GM12872 (cell line): ENCODE data around the gene SSRP1.

Source experiments
- TF ChIP-seq, protein P1 (sequence below): IDR thresholded peaks from 3 replicates; pipeline ENCODE4 v1.5.1; 2011; ENCODE audit warnings: low read depth, mild to moderate bottlenecking, low read length, moderate library complexity; ENCODE audit not compliant: insufficient read depth

The SSRP1 gene

DNA sequence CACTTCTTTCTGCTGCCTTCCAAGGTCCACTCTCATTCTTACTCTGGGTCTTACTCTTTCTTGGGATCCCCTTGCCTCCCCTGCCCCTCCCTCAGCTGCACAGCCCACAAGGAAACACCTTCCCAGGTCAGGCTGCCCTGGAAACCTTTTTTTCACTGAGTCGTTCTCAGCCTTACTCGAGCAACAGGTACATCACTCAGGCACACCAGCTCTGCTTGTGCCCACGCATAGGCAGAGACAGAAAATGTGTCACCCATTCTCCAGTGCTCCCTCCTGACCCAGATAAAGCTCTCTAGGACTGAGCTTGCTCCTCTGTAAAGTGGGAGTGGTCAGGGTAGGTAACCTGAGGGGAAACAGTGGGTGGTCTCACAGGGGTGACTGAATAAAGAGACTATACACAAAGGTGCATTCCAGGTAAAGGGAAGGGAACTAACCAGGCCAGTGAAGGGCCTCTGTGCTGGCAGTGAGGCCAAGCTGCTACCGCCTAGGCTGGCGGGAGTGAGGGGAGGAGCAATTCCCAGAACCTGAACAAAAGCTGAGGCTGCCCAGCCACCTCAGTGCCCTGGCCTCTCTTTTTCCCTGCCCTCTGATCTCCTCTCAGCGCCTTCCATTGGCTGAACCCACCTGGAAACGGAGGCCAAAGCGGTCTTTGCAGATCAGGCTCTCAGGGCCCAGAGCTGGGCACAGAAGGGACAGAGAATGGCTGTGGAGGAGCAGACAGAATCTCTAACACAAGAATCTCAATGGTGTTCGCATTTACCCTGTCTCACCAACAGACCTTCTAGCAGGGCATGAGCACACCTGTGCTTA is 29.4 kb upstream of the SSRP1 start:
- TF ChIP-seq, protein P1, sequence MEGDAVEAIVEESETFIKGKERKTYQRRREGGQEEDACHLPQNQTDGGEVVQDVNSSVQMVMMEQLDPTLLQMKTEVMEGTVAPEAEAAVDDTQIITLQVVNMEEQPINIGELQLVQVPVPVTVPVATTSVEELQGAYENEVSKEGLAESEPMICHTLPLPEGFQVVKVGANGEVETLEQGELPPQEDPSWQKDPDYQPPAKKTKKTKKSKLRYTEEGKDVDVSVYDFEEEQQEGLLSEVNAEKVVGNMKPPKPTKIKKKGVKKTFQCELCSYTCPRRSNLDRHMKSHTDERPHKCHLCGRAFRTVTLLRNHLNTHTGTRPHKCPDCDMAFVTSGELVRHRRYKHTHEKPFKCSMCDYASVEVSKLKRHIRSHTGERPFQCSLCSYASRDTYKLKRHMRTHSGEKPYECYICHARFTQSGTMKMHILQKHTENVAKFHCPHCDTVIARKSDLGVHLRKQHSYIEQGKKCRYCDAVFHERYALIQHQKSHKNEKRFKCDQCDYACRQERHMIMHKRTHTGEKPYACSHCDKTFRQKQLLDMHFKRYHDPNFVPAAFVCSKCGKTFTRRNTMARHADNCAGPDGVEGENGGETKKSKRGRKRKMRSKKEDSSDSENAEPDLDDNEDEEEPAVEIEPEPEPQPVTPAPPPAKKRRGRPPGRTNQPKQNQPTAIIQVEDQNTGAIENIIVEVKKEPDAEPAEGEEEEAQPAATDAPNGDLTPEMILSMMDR = no peak

DNA sequence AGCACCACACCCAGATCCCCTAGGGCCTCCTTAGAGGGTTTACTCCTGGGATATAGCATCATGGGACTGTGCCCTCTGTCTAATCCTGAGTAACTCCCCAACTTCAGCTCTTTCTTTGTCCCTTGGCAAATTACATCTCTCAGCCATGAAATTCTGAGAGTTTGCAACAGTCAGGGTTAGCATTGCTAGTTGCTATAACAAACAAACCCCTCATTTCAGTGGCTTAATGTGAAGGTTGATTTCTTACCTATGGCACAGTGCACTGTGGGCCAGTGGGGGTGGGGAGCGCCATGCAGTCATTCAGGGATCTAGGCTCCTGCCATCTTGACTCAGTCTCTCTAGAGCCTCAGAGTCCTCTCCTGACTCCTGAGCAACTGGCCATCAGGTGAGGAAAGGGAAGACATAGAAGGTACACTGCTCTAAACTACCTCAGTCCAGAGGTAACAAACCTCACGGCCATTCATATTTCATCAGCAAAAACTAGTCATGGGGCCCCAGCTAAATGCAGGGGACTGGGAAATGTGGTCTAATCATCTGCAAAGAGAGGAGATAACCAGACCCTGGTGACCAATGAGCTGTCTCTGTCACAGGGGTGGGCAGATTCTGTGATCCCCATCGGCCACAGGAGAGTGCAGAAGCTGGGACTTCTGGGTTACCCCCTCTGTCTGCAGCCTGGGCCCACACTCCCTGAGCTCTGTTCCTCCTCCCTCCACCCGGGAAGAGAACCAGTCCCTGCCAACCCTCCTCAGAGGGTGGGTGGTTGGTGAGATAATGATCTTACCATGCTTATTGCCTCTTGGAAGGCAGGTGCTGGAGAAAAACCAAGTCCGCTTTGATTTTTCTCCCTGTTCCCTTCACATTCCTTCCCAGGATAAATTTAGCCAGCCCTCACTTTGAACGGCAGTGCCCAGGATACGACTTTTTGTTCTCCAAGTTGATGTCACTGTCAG is 27.7 kb upstream of the SSRP1 start:
- TF ChIP-seq, protein P1 = no peak

DNA sequence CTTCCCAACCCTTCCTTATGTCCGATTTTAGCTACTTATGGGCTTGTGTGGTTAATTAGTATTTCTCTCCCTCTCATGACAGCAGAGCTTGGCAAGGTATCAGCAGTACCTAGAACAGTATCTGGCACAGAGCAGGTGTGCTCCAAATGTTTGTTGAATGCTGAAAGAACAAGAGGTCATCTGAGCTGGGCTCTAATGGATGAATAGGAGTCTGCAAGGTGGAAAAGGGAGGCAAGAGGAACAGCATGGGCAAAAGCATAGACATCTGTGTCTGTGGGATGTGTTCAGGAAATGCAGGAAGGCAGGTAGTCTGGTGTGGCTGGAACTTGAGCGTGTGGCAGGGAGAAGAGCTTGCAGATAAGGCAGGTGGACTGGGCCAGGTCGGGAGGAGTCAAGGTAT is 26.2 kb upstream of the SSRP1 start:
- TF ChIP-seq, protein P1 = no peak

DNA sequence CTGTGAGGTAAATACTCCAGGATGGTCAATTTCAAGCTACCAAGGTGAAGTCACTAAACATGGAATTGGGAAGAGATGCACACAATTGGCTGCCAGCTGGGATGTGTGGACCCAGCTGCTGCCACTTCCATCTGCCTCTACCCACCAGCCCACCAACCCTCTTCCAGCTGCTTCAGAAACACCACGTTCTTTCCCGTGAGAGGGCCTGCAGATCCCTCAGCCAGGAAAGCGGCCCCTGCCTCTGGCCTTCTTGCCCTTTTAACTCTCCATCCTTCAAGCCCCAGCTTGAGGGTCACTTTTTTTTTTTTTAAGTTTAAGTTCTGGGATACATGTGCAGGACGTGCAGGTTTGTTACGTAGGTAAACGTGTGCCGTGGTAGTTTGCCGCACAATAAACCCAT is 25.3 kb upstream of the SSRP1 start:
- TF ChIP-seq, protein P1 = no peak

DNA sequence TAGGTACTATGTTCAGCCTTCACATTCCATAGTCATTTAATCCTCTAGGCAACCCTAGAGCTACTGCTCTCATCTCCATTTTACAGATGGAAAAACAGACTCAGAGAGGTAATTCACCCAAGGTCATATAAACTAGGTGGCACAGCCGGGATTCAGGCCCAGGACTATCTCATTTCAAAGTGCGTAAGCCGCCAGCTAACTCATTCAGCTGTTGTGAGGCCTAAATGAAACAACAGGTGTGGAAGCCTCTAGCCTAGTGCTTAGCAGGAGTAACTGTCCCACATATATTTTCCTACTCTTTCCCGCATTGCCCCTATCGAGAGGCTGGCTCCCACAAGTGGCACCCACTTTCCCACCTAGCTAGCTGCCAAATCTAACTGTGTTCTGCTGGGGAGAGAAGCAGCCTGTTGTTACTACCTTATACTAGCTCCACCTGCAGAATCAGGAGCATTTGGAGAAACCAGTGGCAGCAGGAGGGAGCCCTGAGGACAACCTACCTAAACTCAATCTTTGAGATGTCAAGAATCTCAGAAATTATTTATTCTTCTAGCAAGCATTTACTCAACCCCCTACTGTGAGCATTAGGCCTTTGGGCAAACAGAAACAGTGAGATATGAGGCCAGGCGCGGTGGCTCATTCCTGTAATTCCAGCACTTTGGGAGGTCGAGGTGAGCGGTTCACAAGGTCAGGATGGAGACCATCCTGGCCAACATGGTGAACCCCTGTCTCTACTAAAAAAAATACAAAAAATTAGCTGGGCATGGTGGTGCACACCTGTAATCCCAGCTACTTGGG is 24.4 kb upstream of the SSRP1 start:
- TF ChIP-seq, protein P1 = no peak

DNA sequence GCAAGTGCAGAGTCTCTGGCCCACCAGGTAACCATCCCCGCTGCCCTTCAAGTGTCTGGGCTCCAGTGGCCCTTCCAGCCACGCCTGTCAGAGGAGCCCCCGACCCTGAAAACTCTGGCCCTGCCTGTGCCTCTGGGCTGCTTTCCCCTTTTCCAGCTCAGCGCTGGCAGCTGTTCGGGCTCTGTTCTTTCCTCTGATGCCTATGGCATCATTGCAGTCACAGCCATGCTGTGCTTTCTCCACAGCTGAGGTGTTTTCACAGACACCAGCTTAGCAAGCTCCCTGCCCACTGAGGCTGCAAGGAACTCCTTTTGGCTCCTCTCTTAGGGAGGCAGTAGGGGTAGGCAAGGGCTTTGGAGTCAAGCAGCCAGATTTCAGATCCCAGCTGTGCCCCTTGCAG is 23.7 kb upstream of the SSRP1 start:
- TF ChIP-seq, protein P1 = no peak
